ENCODE data around the gene ZNF836. TPM values are rescaled to one million over a fixed set of nuclear protein-coding genes. Genes with fewer than 3 reads are reported as not detected.
A peak's percentile ranks its signal among the peaks of the same experiment; 100 is the strongest.

Gene ZNF836
- total and polyA plus RNA-seq, 2 of the 13 experiments (the other 11 are each of a cell fraction or from before 2014, with no cell fraction given), result 1.6 to 5.3 TPM

GRCh38 chr19:52139252-52140031 lies 32.0 kb downstream of the ZNF836 start, which contains the start of gene ZNF616 (continued):
- TF ChIP-seq, protein P1, sequence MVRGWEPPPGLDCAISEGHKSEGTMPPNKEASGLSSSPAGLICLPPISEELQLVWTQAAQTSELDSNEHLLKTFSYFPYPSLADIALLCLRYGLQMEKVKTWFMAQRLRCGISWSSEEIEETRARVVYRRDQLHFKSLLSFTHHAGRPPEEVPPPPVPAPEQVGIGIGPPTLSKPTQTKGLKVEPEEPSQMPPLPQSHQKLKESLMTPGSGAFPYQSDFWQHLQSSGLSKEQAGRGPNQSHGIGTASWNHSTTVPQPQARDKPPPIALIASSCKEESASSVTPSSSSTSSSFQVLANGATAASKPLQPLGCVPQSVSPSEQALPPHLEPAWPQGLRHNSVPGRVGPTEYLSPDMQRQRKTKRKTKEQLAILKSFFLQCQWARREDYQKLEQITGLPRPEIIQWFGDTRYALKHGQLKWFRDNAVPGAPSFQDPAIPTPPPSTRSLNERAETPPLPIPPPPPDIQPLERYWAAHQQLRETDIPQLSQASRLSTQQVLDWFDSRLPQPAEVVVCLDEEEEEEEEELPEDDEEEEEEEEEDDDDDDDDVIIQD (CRISPR knock-in tag; IDR thresholded peaks at IDR 0.05; ENCODE audit: low read depth), result no peak
- TF ChIP-seq KDM1A (CRISPR knock-in tag; IDR thresholded peaks at IDR 0.05), result no peak
- TF ChIP-seq ZNF33B (CRISPR knock-in tag; IDR thresholded peaks at IDR 0.05), result no peak
- no peak for TF ChIP-seq HMGA1 (CRISPR knock-in tag; conservative IDR thresholded peaks at IDR 0.05)
- TF ChIP-seq SRSF9 (IDR thresholded peaks at IDR 0.05; ENCODE audit: borderline replicate concordance, insufficient read depth, low read depth, low read length, poor library complexity, severe bottlenecking), result no peak
- TF ChIP-seq CREM (IDR thresholded peaks at IDR 0.05), result peak; percentile 37; the same call in 1 of the 2 replicates
- TF ChIP-seq CREM (CRISPR knock-in tag; IDR thresholded peaks at IDR 0.05), result no peak
- no peak for TF ChIP-seq ZNF496 (CRISPR knock-in tag; IDR thresholded peaks at IDR 0.05; ENCODE audit: insufficient replicate concordance)
- TF ChIP-seq KAT2B (IDR thresholded peaks at IDR 0.05; ENCODE audit: borderline replicate concordance, low read depth, low read length), result no peak
- TF ChIP-seq ZNF264 (CRISPR knock-in tag; IDR thresholded peaks at IDR 0.05), result no peak
- TF ChIP-seq CBX1 (IDR thresholded peaks at IDR 0.05; ENCODE audit: low read depth), result no peak
- TF ChIP-seq, protein P2, sequence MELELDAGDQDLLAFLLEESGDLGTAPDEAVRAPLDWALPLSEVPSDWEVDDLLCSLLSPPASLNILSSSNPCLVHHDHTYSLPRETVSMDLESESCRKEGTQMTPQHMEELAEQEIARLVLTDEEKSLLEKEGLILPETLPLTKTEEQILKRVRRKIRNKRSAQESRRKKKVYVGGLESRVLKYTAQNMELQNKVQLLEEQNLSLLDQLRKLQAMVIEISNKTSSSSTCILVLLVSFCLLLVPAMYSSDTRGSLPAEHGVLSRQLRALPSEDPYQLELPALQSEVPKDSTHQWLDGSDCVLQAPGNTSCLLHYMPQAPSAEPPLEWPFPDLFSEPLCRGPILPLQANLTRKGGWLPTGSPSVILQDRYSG (CRISPR knock-in tag; IDR thresholded peaks at IDR 0.05), result no peak
- TF ChIP-seq ZZZ3 (CRISPR knock-in tag; IDR thresholded peaks at IDR 0.05; ENCODE audit: borderline replicate concordance), result peak; percentile 70; the same call in 1 of the 2 replicates
- TF ChIP-seq NFKBIZ (CRISPR knock-in tag; IDR thresholded peaks at IDR 0.05), result no peak; the same call in 1 of the 2 replicates
- no peak for TF ChIP-seq ZNF256 (CRISPR knock-in tag; conservative IDR thresholded peaks at IDR 0.05)
- no peak for TF ChIP-seq JUNB (CRISPR knock-in tag; IDR thresholded peaks at IDR 0.05; ENCODE audit: borderline replicate concordance)
- TF ChIP-seq, protein P3, sequence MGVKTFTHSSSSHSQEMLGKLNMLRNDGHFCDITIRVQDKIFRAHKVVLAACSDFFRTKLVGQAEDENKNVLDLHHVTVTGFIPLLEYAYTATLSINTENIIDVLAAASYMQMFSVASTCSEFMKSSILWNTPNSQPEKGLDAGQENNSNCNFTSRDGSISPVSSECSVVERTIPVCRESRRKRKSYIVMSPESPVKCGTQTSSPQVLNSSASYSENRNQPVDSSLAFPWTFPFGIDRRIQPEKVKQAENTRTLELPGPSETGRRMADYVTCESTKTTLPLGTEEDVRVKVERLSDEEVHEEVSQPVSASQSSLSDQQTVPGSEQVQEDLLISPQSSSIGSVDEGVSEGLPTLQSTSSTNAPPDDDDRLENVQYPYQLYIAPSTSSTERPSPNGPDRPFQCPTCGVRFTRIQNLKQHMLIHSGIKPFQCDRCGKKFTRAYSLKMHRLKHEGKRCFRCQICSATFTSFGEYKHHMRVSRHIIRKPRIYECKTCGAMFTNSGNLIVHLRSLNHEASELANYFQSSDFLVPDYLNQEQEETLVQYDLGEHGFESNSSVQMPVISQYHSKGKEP (CRISPR knock-in tag; IDR thresholded peaks at IDR 0.05), result no peak
- TF ChIP-seq ZNF274 (CRISPR knock-in tag; IDR thresholded peaks at IDR 0.05), result 0 out of 2 replicates have a peak, but pooled peaks have one; percentile 38
- TF ChIP-seq IRX3 (CRISPR knock-in tag; IDR thresholded peaks at IDR 0.05; ENCODE audit: borderline replicate concordance, low read depth), result no peak
- peak; percentile 47; the same call in 1 of the 3 replicates for TF ChIP-seq MXI1 (IDR thresholded peaks at IDR 0.05; ENCODE audit: borderline replicate concordance, low read depth, low read length)
- no peak for TF ChIP-seq DBP (CRISPR knock-in tag; IDR thresholded peaks at IDR 0.05; ENCODE audit: not compliant biosample characterization)
- TF ChIP-seq RFX1 (IDR thresholded peaks at IDR 0.05), result no peak
- TF ChIP-seq SOX13 (IDR thresholded peaks at IDR 0.05), result no peak
- TF ChIP-seq SOX13 (CRISPR knock-in tag; conservative IDR thresholded peaks at IDR 0.05 in 1 of 2, IDR thresholded peaks at IDR 0.05 in 1 of 2), result no peak
- TF ChIP-seq ZNF577 (CRISPR knock-in tag; IDR thresholded peaks at IDR 0.05; ENCODE audit: borderline replicate concordance, low read depth), result no peak
- no peak for TF ChIP-seq CENPX (CRISPR knock-in tag; IDR thresholded peaks at IDR 0.05)
- TF ChIP-seq FOXA1 (IDR thresholded peaks at IDR 0.05), result no peak
- no peak for TF ChIP-seq FOXA1 (CRISPR knock-in tag; IDR thresholded peaks at IDR 0.05)

All from HepG2 (cell line).